GM21515 (cell line): Measurements from ENCODE around the gene GPR68.
"Not testable (repeated sequence)": the region's sequence is repeated elsewhere in the genome, so short reads cannot be mapped to it uniquely, and the experiment has no call there.

ENCODE experiments used
- ATAC-seq: cut with Tn5 transposase; IDR thresholded peaks from one replicate; pipeline ENCODE4 v1.9.1; 2021; ENCODE audit not compliant: unreplicated experiment

The GPR68 gene

DNA sequence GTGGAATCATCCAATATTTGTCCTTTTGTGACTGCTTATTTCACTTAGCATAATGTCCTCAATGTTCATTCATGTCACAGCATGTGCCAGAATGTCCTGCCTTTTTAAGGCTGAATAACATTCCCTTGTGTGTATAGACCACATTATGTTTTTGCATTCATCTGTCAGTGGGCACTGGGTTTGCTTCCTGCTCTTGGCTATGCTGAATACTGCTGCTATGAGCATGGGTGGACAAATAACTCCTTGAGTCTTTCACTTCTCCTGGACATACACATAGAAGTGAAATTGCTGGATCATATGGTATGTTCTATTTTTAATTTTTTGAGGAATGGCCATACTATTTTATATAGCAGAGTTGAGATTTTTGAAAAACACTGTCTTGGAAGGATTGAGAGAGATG, 46.9 kb downstream of the GPR68 start:
- no peak for ATAC-seq

DNA sequence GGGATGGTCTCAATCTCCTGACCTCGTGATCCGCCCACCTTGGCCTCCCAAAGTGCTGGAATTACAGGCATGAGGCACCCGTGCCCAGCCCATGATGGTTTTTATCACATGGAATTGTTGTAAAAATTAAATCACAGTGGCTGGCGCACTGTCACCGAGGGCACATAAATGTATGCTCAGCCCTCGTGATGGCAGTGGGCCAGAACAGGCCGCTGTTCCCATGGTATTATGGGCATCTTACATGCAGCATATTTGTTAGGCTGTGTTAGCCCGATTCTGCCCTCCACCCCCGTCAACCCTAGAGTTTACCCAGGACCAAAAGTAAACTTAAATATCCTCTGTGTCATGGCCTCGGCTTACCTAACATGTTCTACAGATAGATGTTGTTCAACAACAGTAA, 48.6 kb downstream of the GPR68 start:
- ATAC-seq: no peak

DNA sequence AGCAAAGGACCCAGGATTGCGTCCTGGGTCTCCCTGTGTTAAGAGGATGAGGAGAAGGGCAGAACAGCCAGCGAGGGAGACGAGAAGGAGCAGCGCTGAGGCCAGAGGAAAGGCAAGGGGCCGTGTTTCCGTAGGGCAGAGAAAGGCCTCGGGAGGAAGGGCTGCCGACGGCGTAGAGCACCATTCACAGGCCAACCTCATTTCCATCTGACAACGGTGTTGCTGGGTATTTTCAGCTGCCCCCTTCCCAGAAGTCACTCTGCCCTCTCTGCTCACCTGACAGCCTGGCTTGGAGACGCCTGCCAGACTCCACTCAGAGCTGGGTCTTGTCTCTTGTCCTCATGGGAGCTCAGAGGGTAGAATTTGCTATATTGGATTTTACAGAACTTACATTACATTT, 51.4 kb downstream of the GPR68 start:
- no peak for ATAC-seq

DNA sequence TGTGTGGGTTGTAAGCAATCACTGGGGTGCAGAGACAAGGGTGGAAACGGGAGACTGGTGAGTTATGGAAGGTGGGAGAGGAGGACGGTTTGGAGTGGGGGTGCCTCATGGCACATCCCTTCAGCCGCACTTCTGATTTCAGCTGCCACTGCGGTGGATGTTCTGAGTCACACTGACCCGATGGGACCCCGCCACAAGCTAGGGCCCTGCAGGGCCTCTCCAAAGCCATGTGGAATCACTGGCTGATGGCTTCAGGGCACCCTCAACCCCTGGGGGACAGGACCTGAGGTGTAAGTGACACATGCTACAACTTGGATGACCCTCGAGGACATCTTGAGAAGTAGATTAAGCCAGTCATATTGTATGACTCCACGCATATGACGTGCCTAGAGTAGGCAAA, 53.7 kb downstream of the GPR68 start:
- no peak for ATAC-seq

DNA sequence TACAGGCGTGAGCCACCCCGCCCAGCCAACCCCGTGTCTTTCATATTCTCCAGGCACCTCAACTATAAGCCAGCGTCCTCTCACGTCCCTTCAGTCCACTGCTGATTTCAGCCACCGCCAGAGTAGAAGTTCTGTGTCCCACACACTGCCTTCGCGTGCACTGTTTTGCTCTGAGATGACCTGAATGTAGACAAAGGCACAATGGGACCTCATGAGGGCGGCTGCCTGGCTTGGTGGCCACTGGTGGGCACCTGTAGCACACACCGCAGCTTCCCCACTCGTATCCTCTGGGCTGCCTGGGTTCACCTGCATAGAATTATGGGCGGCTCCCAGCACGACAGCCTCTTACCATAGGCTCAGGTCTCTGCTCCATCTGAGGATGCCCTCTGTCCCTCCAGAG, 57.2 kb downstream of the GPR68 start:
- ATAC-seq: no peak

GRCh38 chr14:91186515-91187066, 57.9 kb downstream of the GPR68 start:
- ATAC-seq: no peak

DNA sequence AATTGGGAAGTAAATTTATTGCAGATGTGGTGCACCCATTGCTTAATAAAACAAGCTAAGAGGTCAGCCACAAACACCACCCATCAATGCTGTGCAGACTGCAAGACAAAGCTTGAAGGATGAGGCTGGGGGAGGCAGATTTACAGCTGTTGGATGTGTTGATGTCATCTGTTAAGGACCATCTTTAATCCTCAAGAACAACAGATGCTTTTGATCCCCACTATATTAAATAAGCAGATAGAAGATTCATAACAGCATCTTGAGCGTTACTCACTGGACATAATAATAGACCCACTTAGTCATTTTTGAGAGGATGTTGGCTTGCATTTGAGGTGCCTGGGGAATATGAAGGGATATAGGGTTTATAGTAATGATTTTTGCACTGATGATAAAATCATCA, 58.8 kb downstream of the GPR68 start:
- ATAC-seq: no peak

DNA sequence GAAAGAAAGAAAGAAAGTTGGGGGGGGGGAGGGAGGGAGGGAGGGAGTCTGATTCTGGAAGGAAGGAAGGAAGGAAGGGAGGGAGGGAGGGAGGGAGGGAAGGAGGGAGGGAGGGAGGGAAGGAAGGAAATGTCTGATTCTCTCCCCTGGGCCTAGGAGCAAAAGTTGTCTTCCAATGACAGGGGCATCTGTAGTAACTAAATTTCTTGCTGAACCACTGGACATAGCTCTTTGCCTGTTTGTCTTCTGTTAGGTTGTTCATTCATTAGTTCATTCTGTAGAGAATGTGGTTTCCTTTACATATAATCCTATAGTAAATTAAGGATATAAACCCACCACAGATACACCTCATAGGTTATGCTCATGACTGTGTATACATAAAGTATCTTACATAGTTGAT, 59.9 kb downstream of the GPR68 start:
- ATAC-seq: no peak

DNA sequence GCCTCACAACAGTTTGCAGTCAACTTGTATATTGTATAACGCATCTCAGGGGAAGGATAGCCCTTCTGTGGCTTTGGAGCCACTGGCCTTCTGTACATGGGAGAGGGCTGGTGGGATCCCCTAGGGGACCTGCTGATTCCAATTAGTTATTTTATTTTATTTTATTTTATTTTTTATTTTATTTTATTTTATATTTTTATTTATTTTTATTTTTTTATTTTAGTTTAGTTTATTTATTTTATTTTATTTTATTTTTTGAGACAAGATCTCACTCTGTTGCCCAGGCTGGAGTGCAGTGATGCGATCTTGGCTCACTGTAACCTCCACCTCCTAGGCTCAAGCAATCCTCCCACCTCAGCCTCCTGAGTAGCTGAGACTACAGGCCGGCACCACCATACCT, 61.8 kb downstream of the GPR68 start:
- not testable (repeated sequence) for ATAC-seq
